Frontal cortex (tissue), 4 donors: Measurements from ENCODE around the gene SLC6A7. TPM values are rescaled to one million over a fixed set of nuclear protein-coding genes. Genes with fewer than 3 reads are reported as not detected.
A peak's percentile ranks its signal among the peaks of the same experiment; 100 is the strongest.

Experiments
- DNase-seq, 2 donors: peaks; one replicate each; pipeline ENCODE4 v3.0.0; 2012; ENCODE audit warnings: low spot score in 2 of 2
- FAIRE-seq: peaks from 2 replicates; lab custom pipeline; 2012; peaks lifted over from hg19 to GRCh38; lab: Jason Lieb, UNC
- total RNA-seq: library from RNA; depleted of rRNA; stranded (reverse); fragments of >200 nt; gene quantifications from one replicate; pipeline ENCODE4 v1.2.3, GENCODE V29; 2014
- donor health status: control.
- donor health status: control.
- donor health status: control.

Gene SLC6A7
- total RNA-seq, 1 donor from 2014 or later = 2.9 TPM

- DNase-seq (peak; percentile 64 to 77), FAIRE-seq (no peak)
Observed at GRCh38 chr5:150155258-150156026, 34.4 kb upstream of the SLC6A7 start, which contains the start of gene PDGFRB. Gene PDGFRB (minus strand): TSS chr5:150155845. CDS start chr5:150137047, 18,798 bp downstream.

- no peak for FAIRE-seq
Observed at GRCh38 chr5:150156027-150156368, 33.9 kb upstream of the SLC6A7 start.

DNA sequence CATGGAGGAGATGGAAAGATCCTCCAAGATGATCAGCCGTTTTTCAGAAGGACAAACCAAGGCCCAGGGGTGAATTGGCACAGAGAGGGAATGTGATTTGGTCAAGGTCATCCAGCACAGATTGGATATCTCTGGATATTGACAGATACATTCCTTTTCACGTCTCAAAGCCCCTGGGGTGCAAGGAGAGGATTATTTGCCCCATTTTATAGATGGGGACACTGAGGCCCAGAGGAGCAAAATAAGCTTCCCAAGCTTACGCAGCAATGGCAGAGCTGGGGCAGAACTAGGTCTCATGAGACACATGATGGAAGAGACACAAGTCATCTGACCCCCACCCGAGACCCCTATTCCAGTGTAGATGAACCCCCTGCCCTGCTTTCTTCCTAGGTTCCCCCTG is 33.3 kb upstream of the SLC6A7 start:
- DNase-seq = no peak
- no peak for FAIRE-seq

More at GRCh38 chr5:150156027-150156368, 33.9 kb upstream of the SLC6A7 start:
- DNase-seq = no peak

DNA sequence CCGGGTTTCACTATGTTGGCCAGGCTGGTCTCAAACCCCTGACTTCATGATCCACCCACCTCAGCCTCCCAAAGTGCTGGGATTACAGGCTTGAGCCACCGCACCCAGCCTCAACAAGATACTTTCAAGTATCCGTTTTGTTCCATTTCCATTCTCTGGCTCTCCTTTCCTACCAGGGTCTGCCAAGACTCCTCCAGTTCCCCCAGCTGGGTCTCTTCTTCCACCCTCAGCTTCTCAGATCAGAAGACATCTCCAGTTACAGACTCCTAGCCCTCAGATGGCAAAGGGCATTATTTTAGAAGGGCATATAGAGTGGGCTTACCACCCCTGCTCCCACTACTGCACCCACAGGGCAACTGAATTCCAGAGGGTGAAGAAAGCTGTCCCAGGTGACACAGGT is 32.7 kb upstream of the SLC6A7 start:
- no peak for DNase-seq
- no peak for FAIRE-seq

DNA sequence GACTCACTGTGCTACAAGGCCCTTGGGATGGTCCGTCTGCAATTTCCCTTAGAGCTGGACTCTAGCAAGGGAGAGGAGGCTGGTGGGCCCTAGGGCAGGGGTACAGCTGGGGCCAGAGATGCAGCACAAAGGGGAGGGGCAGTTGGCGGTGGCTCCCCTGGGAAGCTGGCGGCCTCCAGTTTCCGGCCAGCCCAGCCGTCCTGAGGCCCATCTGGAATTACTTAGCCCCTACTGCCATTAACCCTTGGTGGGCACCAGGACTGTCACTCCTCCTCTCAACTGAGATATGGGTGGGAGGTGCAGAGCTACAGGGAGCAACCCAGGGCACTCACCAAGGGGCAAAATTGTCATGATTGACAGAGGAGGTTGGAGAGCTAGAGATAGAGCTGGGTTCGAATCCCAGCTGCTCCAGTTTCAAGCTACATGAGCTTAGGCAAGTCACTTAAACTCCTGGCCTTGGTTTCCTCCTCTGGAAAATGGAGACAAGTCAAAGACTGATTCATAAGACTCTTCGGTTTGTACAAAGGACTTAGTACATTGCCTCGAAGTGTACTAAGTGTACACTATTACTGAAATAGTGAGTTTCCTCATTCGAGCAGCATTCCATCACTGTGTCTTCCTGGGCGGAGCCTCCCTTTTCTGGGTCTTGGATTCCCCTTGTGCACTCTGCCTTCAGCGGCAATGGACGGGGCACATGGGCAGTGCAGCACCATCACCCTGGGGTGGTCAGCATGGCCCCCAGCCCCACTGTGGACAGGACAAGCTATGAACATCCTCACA is 31.5 kb upstream of the SLC6A7 start:
- FAIRE-seq (no peak), DNase-seq (no peak)

GRCh38 chr5:150159031-150159430 is 30.8 kb upstream of the SLC6A7 start:
- no peak for DNase-seq
- FAIRE-seq = no peak

DNA sequence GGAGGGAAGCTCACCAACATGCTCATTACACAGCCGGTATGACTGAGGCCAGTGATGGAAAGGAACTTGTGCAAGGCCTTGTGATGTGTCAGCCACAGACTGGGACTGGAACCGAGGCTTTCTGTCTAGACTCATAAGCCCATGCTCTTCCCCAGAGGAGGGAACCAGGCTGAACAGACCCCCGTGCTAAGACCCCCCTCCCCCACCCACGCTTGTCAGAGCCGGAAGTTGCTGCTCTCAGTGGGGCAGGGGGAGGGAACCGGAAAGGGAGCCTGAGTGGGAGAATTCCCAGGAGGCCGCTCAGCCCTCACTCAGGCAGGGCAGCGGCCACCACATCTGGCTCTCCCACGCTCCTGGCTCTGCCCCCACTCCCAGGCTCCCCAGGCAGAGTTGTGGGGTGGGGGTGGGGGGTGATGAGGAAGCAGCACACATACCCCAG is 30.1 kb upstream of the SLC6A7 start:
- FAIRE-seq (no peak), DNase-seq (no peak)

GRCh38 chr5:150160448-150161081 is 29.3 kb upstream of the SLC6A7 start:
- FAIRE-seq = no peak

DNA sequence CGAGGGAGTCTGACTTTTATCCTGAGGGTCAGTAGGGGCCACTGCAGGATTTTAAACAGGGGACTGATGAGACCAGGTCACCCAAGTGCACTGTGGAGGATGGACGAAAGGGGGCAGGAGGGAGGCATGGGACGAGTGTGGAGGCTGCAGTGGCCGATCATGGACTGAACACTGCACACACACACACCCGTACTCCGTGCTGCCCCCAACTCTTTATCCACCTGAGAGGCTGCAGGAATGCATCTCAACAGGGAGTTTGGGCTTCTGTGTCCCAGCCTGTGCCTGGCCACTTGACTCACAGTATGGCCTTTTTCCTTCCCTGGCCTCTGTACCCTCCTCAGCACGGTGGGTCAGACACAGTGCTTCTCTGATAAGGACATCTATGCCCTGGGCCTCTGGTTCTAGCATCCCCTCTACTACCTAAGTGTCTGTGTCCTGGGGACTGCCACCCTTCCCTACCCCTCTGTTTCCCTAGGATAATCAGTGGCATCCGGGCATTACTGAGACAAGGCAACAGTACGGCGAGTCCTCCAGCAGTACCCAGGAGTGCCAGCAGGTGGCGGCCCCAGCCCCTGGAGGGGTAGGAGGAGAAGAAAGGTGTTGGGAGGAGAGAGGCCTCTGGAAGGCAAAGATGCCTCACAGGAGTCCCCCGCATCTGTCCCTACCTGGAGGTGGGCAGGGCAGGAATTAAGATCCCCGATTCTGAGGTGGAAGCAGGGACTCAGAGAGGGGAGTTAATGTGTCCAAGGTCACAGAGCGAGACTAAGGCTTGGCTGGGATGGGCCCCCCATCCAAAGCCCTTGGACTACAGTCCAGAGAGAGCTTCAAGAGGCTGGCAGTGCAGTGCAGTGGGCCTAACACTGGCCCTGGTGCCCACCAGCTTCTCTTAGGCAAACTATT is 28.4 kb upstream of the SLC6A7 start:
- FAIRE-seq = no peak
- peak; percentile 63 to 80 for DNase-seq

More at GRCh38 chr5:150160448-150161081, 29.3 kb upstream of the SLC6A7 start:
- no peak for DNase-seq

DNA sequence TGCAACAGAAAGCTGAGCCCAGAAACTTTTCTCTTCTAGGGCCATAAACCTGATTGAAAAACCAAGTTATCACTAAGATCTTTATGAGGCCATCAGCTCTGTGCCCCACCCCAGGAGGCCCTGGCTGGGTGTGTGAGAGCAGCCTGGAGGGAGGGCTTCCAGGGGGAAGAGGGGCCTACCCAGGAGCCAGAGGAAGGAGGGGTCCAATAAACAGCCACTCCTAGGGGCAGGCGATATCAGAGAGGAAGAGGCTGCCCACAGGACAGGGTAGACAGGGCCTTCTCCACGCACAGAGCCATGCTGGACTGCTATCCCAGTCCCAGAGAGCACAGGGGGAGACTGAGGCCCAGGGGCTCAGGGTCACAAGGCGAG is 27.7 kb upstream of the SLC6A7 start:
- FAIRE-seq (no peak), DNase-seq (no peak)

GRCh38 chr5:150163035-150163434 is 26.8 kb upstream of the SLC6A7 start:
- DNase-seq (no peak), FAIRE-seq (no peak)

- FAIRE-seq = no peak
- no peak for DNase-seq
Observed at GRCh38 chr5:150163547-150164059, 26.3 kb upstream of the SLC6A7 start.

GRCh38 chr5:150164211-150164980 is 25.5 kb upstream of the SLC6A7 start:
- FAIRE-seq (no peak), DNase-seq (no peak)

DNA sequence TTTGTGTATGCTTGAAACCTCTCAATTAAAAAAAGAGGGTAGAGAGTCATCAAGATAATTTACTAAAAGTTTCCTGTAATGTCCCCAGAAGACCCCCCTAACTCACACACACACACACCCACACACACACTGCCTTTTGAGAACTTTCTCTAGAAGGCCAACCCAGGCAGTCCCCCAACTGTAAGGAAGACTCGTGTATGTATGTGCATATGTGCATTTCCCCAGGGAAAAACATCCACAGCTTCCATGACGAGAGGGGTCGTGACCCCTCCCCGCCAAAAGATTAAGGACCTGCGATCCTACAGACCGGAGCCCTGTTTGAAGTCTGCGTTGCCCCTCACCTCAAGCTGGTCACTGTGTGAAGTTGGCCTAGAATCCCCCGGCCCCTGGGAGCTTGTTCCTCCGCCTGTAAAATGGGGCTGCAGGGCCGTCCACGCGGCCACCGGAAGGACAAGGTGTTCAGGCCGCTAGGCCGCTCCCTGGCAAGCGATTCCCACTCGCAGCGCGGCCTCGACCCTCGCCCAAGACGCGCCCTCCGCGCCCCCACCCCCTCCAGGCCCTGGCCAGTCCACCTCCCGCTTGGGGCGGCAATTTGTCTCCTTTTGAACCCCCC is 23.7 kb upstream of the SLC6A7 start:
- no peak for DNase-seq

GRCh38 chr5:150166650-150167511 is 23.0 kb upstream of the SLC6A7 start, which contains the start of gene CDX1:
Gene CDX1 (plus strand): TSS chr5:150166778. CDS start chr5:150166877, 99 bp downstream.
- no peak for DNase-seq

More for the DNA sequence above, 23.7 kb upstream of the SLC6A7 start:
- no peak for FAIRE-seq

DNA sequence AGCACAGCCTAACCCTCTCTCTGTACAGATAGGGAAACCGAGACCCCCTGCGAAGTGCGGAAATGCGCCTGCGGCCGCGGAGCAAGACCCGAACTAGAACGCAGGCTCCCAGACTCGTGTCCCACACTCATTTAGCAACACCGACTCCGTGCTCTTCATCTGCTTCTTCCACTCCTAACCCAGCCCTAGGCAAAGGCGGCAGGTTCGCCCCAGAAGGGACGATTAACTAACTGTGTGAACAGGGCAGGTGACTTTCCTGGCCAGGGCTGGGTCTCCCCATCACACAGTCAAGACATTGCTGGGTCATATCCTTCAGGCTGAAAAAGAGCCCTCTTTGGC is 22.4 kb upstream of the SLC6A7 start:
- DNase-seq = no peak
- FAIRE-seq = no peak

More at GRCh38 chr5:150166650-150167511, 23.0 kb upstream of the SLC6A7 start, which contains the start of gene CDX1:
- FAIRE-seq = no peak

GRCh38 chr5:150167908-150168307 is 22.0 kb upstream of the SLC6A7 start:
- no peak for FAIRE-seq

More at GRCh38 chr5:150167908-150168307, 22.0 kb upstream of the SLC6A7 start:
- no peak for DNase-seq
